ENCODE data around the gene RASSF8.

DNA sequence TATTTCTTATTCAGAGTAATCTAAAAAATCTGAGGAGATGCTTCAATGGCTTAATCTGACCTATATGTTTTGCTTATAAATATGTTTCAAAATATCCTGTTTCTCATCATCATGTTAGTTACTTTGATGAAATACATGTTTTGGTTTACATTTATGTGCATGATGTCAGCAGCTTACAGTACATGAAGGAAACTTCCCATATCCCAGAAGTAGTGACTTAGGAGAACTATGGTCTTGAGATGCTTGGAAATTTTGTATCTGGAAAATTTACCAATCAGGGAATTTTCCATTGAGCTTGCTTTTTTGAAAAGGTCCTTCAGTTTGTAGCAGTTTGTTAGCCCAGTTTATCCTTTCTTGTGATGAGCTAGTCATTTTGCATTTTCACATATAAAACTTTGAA, 73.3 kb downstream of the RASSF8 start:
- TF ChIP-seq, protein P1, sequence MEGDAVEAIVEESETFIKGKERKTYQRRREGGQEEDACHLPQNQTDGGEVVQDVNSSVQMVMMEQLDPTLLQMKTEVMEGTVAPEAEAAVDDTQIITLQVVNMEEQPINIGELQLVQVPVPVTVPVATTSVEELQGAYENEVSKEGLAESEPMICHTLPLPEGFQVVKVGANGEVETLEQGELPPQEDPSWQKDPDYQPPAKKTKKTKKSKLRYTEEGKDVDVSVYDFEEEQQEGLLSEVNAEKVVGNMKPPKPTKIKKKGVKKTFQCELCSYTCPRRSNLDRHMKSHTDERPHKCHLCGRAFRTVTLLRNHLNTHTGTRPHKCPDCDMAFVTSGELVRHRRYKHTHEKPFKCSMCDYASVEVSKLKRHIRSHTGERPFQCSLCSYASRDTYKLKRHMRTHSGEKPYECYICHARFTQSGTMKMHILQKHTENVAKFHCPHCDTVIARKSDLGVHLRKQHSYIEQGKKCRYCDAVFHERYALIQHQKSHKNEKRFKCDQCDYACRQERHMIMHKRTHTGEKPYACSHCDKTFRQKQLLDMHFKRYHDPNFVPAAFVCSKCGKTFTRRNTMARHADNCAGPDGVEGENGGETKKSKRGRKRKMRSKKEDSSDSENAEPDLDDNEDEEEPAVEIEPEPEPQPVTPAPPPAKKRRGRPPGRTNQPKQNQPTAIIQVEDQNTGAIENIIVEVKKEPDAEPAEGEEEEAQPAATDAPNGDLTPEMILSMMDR (conservative IDR thresholded peaks at IDR 0.05), result no peak
- no peak for TF ChIP-seq EZH2 (IDR thresholded peaks at IDR 0.05; ENCODE audit: low read depth)

All from PC-9 (cell line).